Measurements from ENCODE around the gene KRT20.

The KRT20 gene

DNA sequence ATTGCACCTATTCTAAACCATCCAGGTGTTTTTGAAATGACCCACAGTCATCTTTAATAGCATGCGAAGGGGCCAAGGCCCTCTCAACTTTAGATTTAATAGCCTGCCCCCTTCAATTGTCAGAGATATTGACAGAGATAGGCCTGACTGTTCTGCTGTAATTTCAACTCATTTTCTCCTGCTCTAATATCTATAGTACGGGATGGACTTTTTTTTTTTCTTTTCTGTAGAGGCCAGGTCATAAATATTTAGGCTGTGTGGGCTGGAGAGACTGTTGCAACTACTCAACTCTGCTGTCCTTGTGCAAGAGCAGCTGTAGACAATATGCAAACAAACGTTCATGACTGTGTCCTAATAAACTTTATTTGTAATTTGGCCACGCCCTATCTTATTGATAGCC is 24.7 kb upstream of the KRT20 start:
- Histone ChIP-seq H3K4me1 (ENCODE audit: insufficient read depth, low read length) (no peaks in the 10 kb centered on the region), H3K9me3 (ENCODE audit: control insufficient read depth, insufficient read depth, low read length) (no peaks in the 10 kb centered on the region), H3K9ac (ENCODE audit: low read depth, low read length) (no peak overlapping the region), H3K36me3 (ENCODE audit: insufficient read depth, low read length) (no peaks in the 10 kb centered on the region; the same call in 1 of the 2 replicates)

GRCh38 chr17:40909351-40909750 is 24.3 kb upstream of the KRT20 start:
- Histone ChIP-seq H3K4me1 (ENCODE audit: insufficient read depth, low read length) (no peaks in the 10 kb centered on the region), H3K9me3 (ENCODE audit: control insufficient read depth, insufficient read depth, low read length) (no peaks in the 10 kb centered on the region), H3K36me3 (ENCODE audit: insufficient read depth, low read length) (no peaks in the 10 kb centered on the region; the same call in 1 of the 2 replicates), H3K9ac (ENCODE audit: low read depth, low read length) (no peak overlapping the region)

GRCh38 chr17:40906613-40907012 is 21.6 kb upstream of the KRT20 start:
- H3K36me3 ChIP-seq (ENCODE audit: insufficient read depth, low read length) = no peaks in the 10 kb centered on the region
- H3K9ac ChIP-seq (ENCODE audit: low read depth, low read length) = no peak overlapping the region
- no peaks in the 10 kb centered on the region for H3K9me3 ChIP-seq (ENCODE audit: control insufficient read depth, insufficient read depth, low read length)
- H3K4me1 ChIP-seq (ENCODE audit: insufficient read depth, low read length) = peaks cover 10% of the 10 kb centered on the region; the same call in 1 of the 2 replicates

- Histone ChIP-seq H3K4me1 (ENCODE audit: insufficient read depth, low read length) (peaks cover 10% of the 10 kb centered on the region; the same call in 1 of the 2 replicates), H3K9ac (ENCODE audit: low read depth, low read length) (no peak overlapping the region), H3K9me3 (ENCODE audit: control insufficient read depth, insufficient read depth, low read length) (no peaks in the 10 kb centered on the region), H3K36me3 (ENCODE audit: insufficient read depth, low read length) (no peaks in the 10 kb centered on the region)
Observed at GRCh38 chr17:40905370-40905769, 20.3 kb upstream of the KRT20 start.

GRCh38 chr17:40903129-40903847 is 18.2 kb upstream of the KRT20 start:
- no peaks in the 10 kb centered on the region for H3K36me3 ChIP-seq (ENCODE audit: insufficient read depth, low read length)
- no peak overlapping the region for H3K9ac ChIP-seq (ENCODE audit: low read depth, low read length)
- H3K4me1 ChIP-seq (ENCODE audit: insufficient read depth, low read length) = peaks cover 10% of the 10 kb centered on the region; the same call in 1 of the 2 replicates
- no peaks in the 10 kb centered on the region for H3K9me3 ChIP-seq (ENCODE audit: control insufficient read depth, insufficient read depth, low read length)

DNA sequence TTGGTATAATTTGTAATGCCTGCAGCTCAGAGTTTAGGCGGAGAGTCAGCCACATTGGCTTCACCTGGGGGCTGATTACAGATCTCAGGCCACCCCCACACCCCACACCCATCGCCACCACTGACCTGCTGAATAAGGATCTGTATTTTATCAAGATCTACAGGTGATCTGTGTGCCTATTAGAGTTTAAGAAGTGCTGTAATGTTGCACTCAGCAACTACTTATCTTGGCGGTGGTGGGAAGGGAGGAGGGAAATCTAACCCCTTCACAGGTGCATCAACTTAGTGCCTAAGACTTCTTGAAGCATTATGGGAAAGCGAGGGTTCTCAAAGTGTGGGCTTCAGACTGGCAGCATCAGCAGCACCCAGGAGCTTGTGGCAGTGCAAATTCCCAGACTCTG is 17.5 kb upstream of the KRT20 start:
- Histone ChIP-seq H3K4me1 (ENCODE audit: insufficient read depth, low read length) (peaks cover 10% of the 10 kb centered on the region; the same call in 1 of the 2 replicates), H3K9ac (ENCODE audit: low read depth, low read length) (no peak overlapping the region), H3K9me3 (ENCODE audit: control insufficient read depth, insufficient read depth, low read length) (no peaks in the 10 kb centered on the region), H3K36me3 (ENCODE audit: insufficient read depth, low read length) (no peaks in the 10 kb centered on the region)

DNA sequence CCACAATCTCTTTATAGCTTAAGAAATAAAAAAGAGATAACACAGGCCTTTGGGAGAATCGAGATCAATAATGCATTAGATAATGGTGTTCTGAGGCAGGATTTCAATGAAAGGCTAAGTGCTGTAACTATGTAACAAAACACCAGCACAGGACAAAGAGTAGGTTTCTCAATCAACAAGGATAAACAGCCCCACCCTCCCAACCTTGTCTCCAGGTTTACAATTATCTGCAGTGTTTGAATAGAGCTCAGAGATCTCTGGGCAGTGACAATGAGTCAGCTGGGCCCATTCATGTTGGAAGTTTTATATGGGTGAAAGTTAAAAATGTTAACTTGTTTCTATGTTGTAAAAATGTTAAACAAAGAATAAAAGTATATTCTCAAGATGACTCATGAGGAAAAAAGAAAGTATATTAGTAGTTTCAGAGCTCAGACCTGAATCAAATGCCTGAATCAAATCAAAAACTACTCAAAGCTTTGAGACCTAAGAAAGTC is 17.0 kb upstream of the KRT20 start:
- H3K9ac ChIP-seq (ENCODE audit: low read depth, low read length) = no peak overlapping the region
- H3K36me3 ChIP-seq (ENCODE audit: insufficient read depth, low read length) = no peaks in the 10 kb centered on the region
- peaks cover 10% of the 10 kb centered on the region; the same call in 1 of the 2 replicates for H3K4me1 ChIP-seq (ENCODE audit: insufficient read depth, low read length)
- no peaks in the 10 kb centered on the region for H3K9me3 ChIP-seq (ENCODE audit: control insufficient read depth, insufficient read depth, low read length)

- Histone ChIP-seq H3K36me3 (ENCODE audit: insufficient read depth, low read length) (no peaks in the 10 kb centered on the region), H3K9ac (ENCODE audit: low read depth, low read length) (no peak overlapping the region), H3K9me3 (ENCODE audit: control insufficient read depth, insufficient read depth, low read length) (no peaks in the 10 kb centered on the region), H3K4me1 (ENCODE audit: insufficient read depth, low read length) (peaks cover 10% of the 10 kb centered on the region; the same call in 1 of the 2 replicates)
Observed at GRCh38 chr17:40900809-40901356, 15.8 kb upstream of the KRT20 start.

DNA sequence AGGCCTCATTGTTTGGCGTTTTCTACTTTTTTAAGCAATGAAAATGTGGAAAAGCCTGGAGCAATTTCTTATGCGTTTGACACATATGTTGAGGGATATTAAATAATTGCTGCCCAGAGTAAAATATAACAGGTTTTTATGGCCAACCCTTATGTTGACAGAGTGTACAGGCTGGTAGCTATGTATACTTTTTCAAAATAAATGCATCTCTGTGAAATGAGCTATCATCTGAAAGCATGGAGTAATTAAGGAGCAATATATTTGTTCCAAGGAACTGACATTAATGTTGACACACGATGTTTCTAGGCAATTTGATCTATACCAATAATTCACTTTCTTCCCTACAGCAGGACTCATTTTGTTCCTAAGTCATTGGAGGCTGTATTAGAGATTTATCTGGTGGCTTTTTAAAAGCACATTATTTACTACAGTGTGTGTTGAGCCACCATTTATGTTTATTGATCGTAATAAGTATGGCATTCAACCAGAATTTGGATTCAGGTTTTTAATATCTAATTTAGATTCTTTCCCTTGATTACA is 11.9 kb upstream of the KRT20 start:
- Histone ChIP-seq H3K4me1 (ENCODE audit: insufficient read depth, low read length) (peaks cover under 1% of the 10 kb centered on the region; the same call in 1 of the 2 replicates), H3K9me3 (ENCODE audit: control insufficient read depth, insufficient read depth, low read length) (no peaks in the 10 kb centered on the region), H3K9ac (ENCODE audit: low read depth, low read length) (no peak overlapping the region), H3K36me3 (ENCODE audit: insufficient read depth, low read length) (no peaks in the 10 kb centered on the region)

GRCh38 chr17:40895106-40895730 is 10.2 kb upstream of the KRT20 start:
- Histone ChIP-seq H3K9me3 (ENCODE audit: control insufficient read depth, insufficient read depth, low read length) (no peaks in the 10 kb centered on the region), H3K4me1 (ENCODE audit: insufficient read depth, low read length) (no peaks in the 10 kb centered on the region), H3K9ac (ENCODE audit: low read depth, low read length) (no peak overlapping the region), H3K36me3 (ENCODE audit: insufficient read depth, low read length) (no peaks in the 10 kb centered on the region)

- Histone ChIP-seq H3K9me3 (ENCODE audit: control insufficient read depth, insufficient read depth, low read length) (no peaks in the 10 kb centered on the region), H3K9ac (ENCODE audit: low read depth, low read length) (no peak overlapping the region), H3K4me1 (ENCODE audit: insufficient read depth, low read length) (no peaks in the 10 kb centered on the region), H3K36me3 (ENCODE audit: insufficient read depth, low read length) (no peaks in the 10 kb centered on the region)
Observed at GRCh38 chr17:40888196-40888720, 3.2 kb upstream of the KRT20 start.

GRCh38 chr17:40886090-40886489 is 1.0 kb upstream of the KRT20 start:
- no peaks in the 10 kb centered on the region for H3K4me1 ChIP-seq (ENCODE audit: insufficient read depth, low read length)
- no peaks in the 10 kb centered on the region for H3K9me3 ChIP-seq (ENCODE audit: control insufficient read depth, insufficient read depth, low read length)
- H3K36me3 ChIP-seq (ENCODE audit: insufficient read depth, low read length) = no peaks in the 10 kb centered on the region
- H3K9ac ChIP-seq (ENCODE audit: low read depth, low read length) = no peak overlapping the region

DNA sequence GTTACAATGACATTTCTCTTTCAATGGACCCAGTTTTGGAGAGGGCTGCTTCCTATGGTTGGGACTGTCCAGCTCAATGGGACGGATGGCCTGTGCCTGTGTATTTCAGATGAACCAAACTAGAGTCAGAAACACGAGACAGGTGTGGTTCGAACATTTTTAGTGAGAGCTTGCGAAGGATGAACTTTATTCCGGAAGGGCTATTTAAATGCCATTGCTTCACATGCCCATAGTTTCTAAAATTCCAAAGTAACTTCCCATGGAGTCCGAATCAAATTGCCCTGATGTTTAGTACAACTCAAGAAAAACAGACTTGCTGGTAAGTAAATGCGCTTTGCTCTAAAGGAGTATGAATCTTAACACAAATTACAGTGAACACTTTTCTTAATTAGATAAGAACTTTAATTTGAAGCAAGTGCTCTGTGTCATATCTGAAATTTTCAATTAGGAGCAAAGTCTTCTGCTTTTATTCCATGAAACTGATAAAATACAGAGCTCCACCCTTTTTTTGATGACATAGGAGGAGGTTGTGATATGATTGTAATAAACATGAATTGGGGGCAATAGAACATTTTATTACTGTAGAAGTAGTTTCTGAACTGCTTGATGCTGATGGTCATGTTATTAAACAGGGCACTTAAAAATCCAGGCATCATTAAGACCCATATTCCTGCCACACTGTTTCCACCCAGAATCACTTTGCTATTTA is 1.3 kb downstream of the KRT20 start:
- Histone ChIP-seq H3K9ac (ENCODE audit: low read depth, low read length) (no peak overlapping the region), H3K4me1 (ENCODE audit: insufficient read depth, low read length) (no peaks in the 10 kb centered on the region), H3K36me3 (ENCODE audit: insufficient read depth, low read length) (no peaks in the 10 kb centered on the region), H3K9me3 (ENCODE audit: control insufficient read depth, insufficient read depth, low read length) (no peaks in the 10 kb centered on the region)

GRCh38 chr17:40883031-40883430 is 2.0 kb downstream of the KRT20 start:
- H3K4me1 ChIP-seq (ENCODE audit: insufficient read depth, low read length) = no peaks in the 10 kb centered on the region
- H3K36me3 ChIP-seq (ENCODE audit: insufficient read depth, low read length) = no peaks in the 10 kb centered on the region
- H3K9ac ChIP-seq (ENCODE audit: low read depth, low read length) = no peak overlapping the region
- no peaks in the 10 kb centered on the region for H3K9me3 ChIP-seq (ENCODE audit: control insufficient read depth, insufficient read depth, low read length)
